HCT116 (cell line): ENCODE measurements around the gene DRC7. TPM values are rescaled to one million over a fixed set of nuclear protein-coding genes. Genes with fewer than 3 reads are reported as not detected.

Experiments
- ATAC-seq: fragments of 200-7000 bp; cut with Tn5 transposase; 2 replicates; pipeline ENCODE4 v1.9.1; 2020; ENCODE audit warnings: mild to moderate bottlenecking, moderate library complexity
- BruUV-seq: library from RNA; stranded (reverse); fragments of 400-500 nt; replicated peaks from 2 replicates; lab custom pipeline; 2021; lab: Mats Ljungman, UMichigan
- CTCF ChIA-PET: fragments of 300-600 bp; sonication (Branson Sonifier 250); formaldehyde crosslinking; loops from one replicate; lab custom pipeline; 2021; ENCODE audit warnings: antibody characterized with exemption; lab: Charles Lee
- POLR2A ChIA-PET: fragments of 300-600, 350-600 bp; sonication (Branson Sonifier 250); formaldehyde crosslinking; loops from one replicate; lab custom pipeline; 2021; ENCODE audit warnings: antibody characterized with exemption; lab: Charles Lee
- RAD21 ChIA-PET, 2 experiments: fragments of 300-600 bp; sonication (Branson Sonifier 250); formaldehyde crosslinking; loops; one replicate each; lab custom pipeline; 2023; ENCODE audit warnings: low total read pairs in 2 of 2; ENCODE audit not compliant: uncharacterized antibody in 2 of 2, unreplicated experiment in 2 of 2, low non-redundant PET in 1 of 2; lab: Charles Lee
- DNase-seq: peaks from one replicate; pipeline ENCODE4 v3.0.0-alpha.2; 2010; ENCODE audit warnings: low read depth, low spot score
- H2AFZ ChIP-seq: fragments of 200-600 bp; shearing (Covaris generic), sonication (generic); 2 replicates; pipeline ENCODE4 v1.6.1; 2017; ENCODE audit warnings: low read depth, mixed run types, mixed read lengths, antibody characterized with exemption, low read length; ENCODE audit not compliant: poor library complexity, severe bottlenecking
- H3K27ac ChIP-seq: 2 replicates; pipeline ENCODE4 v1.5.1; 2012; ENCODE audit warnings: low read depth, low read length
- H3K27me3 ChIP-seq: fragments of 200-600 bp; sonication (generic); 2 replicates; pipeline ENCODE4 v1.6.1; 2016; ENCODE audit warnings: mixed run types, low read length, mixed read lengths; ENCODE audit not compliant: insufficient read depth
- H3K36me3 ChIP-seq, 2 experiments: fragments of 200-500 bp in 1 of 2; fragments of 200-600 bp in 1 of 2; sonication (Bioruptor generic) in 1 of 2; sonication (generic) in 1 of 2; 2 replicates each; pipeline versions ENCODE4 v1.5.1 to v1.6.1; 2014 to 2016; ENCODE audit warnings: low read length in 2 of 2, inconsistent platforms in 1 of 2, mixed read lengths in 1 of 2, mixed run types in 1 of 2; ENCODE audit not compliant: insufficient read depth in 2 of 2, control insufficient read depth in 1 of 2
- H3K4me1 ChIP-seq, 2 experiments: fragments of 200-600 bp in 1 of 2; sonication (generic) in 1 of 2; 2 replicates each; pipeline versions ENCODE4 v1.5.1 to v1.6.1; 2012 to 2017; ENCODE audit warnings: low read length in 2 of 2, inconsistent platforms in 1 of 2, mild to moderate bottlenecking in 1 of 2, mixed read lengths in 1 of 2, mixed run types in 1 of 2, moderate library complexity in 1 of 2; ENCODE audit not compliant: insufficient read depth in 2 of 2, control insufficient read depth in 1 of 2
- H3K4me2 ChIP-seq: fragments of 200-600 bp; sonication (generic); 2 replicates; pipeline ENCODE4 v1.6.1; 2017; ENCODE audit warnings: mixed run types, low read length, mixed read lengths
- H3K4me3 ChIP-seq, 2 experiments: fragments of 200-600 bp in 1 of 2; sonication (generic) in 1 of 2; replicated peaks in 1 of 2; 2 replicates each; pipeline ENCODE4 v1.5.1; 2011 to 2016; ENCODE audit warnings: low read length in 2 of 2, control low read depth in 1 of 2, low read depth in 1 of 2, mild to moderate bottlenecking in 1 of 2, mixed read lengths in 1 of 2, mixed run types in 1 of 2
- H3K79me2 ChIP-seq: fragments of 200-600 bp; sonication (generic); 2 replicates; pipeline ENCODE4 v1.6.1; 2017; ENCODE audit warnings: mild to moderate bottlenecking, mixed run types, low read length, moderate library complexity, mixed read lengths; ENCODE audit not compliant: insufficient read depth
- H3K9ac ChIP-seq: fragments of 200-600 bp; sonication (generic); 2 replicates; pipeline ENCODE4 v1.6.1; 2016; ENCODE audit warnings: low read length, mixed read lengths
- H3K9me2 ChIP-seq: fragments of 200-600 bp; sonication (generic), shearing (Covaris generic); 2 replicates; pipeline ENCODE4 v1.6.1; 2017; ENCODE audit warnings: mixed run types, mild to moderate bottlenecking, moderate library complexity; ENCODE audit not compliant: insufficient read depth
- H3K9me3 ChIP-seq, 2 experiments: fragments of 200-500 bp in 1 of 2; fragments of 200-600 bp in 1 of 2; sonication (Bioruptor generic) in 1 of 2; sonication (generic) in 1 of 2; 2 replicates each; pipeline ENCODE4 v1.6.1; 2014 to 2017; ENCODE audit warnings: low read length in 2 of 2, mixed read lengths in 2 of 2, inconsistent platforms in 1 of 2, low read depth in 1 of 2, mild to moderate bottlenecking in 1 of 2, mixed run types in 1 of 2, moderate library complexity in 1 of 2; ENCODE audit not compliant: control insufficient read depth in 1 of 2, insufficient read depth in 1 of 2
- H4K20me1 ChIP-seq: fragments of 200-600 bp; sonication (generic), shearing (Covaris generic); 2 replicates; pipeline ENCODE4 v1.6.1; 2017; ENCODE audit warnings: mixed run types, mild to moderate bottlenecking, moderate library complexity; ENCODE audit not compliant: insufficient read depth
- CBX3 ChIP-seq: IDR thresholded peaks from 2 replicates; pipeline ENCODE4 v1.6.1; 2012; ENCODE audit warnings: low read depth
- CTCF ChIP-seq, 3 experiments: fragments of 200-600 bp in 1 of 3; sonication (generic) in 1 of 3; IDR thresholded peaks in 2 of 3; conservative IDR thresholded peaks in 1 of 3; 2 replicates each; pipeline ENCODE4 v1.5.1; 2012 to 2017; ENCODE audit warnings: low read depth in 2 of 3, low read length in 2 of 3, antibody characterized with exemption in 1 of 3, borderline replicate concordance in 1 of 3, control low read depth in 1 of 3, mild to moderate bottlenecking in 1 of 3, mixed read lengths in 1 of 3, mixed run types in 1 of 3, moderate library complexity in 1 of 3; ENCODE audit not compliant: insufficient read depth in 1 of 3
- EGR1 ChIP-seq: IDR thresholded peaks from 2 replicates; pipeline ENCODE4 v1.6.1; 2012; ENCODE audit warnings: low read depth
- ELF1 ChIP-seq: IDR thresholded peaks from 2 replicates; pipeline ENCODE4 v1.6.1; 2012; ENCODE audit warnings: low read depth, borderline replicate concordance
- EZH2 ChIP-seq: fragments of 200-600 bp; sonication (generic); IDR thresholded peaks from 2 replicates; pipeline ENCODE4 v1.6.1; 2017; ENCODE audit warnings: antibody characterized with exemption, mixed run types
- EZH2phosphoT487 ChIP-seq: fragments of 200-600 bp; IDR thresholded peaks from 2 replicates; pipeline ENCODE4 v1.6.1; 2018; ENCODE audit warnings: antibody characterized with exemption, borderline replicate concordance
- JUND ChIP-seq: IDR thresholded peaks from 2 replicates; pipeline ENCODE4 v1.6.1; 2012
- POLR2A ChIP-seq: IDR thresholded peaks from 2 replicates; pipeline ENCODE4 v1.7.0; 2011; ENCODE audit warnings: borderline replicate concordance; ENCODE audit not compliant: insufficient read depth, insufficient read length; ENCODE audit errors: extremely low read depth
- POLR2AphosphoS5 ChIP-seq: IDR thresholded peaks from 2 replicates; pipeline ENCODE4 v1.6.1; 2011; ENCODE audit warnings: mild to moderate bottlenecking, low read depth, low read length, moderate library complexity
- RAD21 ChIP-seq: IDR thresholded peaks from 2 replicates; pipeline ENCODE4 v1.6.1; 2012; ENCODE audit warnings: low read depth, mild to moderate bottlenecking
- SIN3A ChIP-seq: IDR thresholded peaks from 2 replicates; pipeline ENCODE4 v1.6.1; 2012; ENCODE audit warnings: low read depth
- SP1 ChIP-seq: IDR thresholded peaks from 2 replicates; pipeline ENCODE4 v1.6.1; 2012; ENCODE audit warnings: low read depth
- TCF7L2 ChIP-seq: IDR thresholded peaks from 2 replicates; pipeline ENCODE4 v1.7.0; 2011; ENCODE audit warnings: borderline replicate concordance, inconsistent platforms; ENCODE audit not compliant: insufficient read depth, insufficient read length; ENCODE audit errors: extremely low read depth
- YY1 ChIP-seq: IDR thresholded peaks from 2 replicates; pipeline ENCODE4 v1.6.1; 2011; ENCODE audit warnings: low read length, low read depth, moderate library complexity, mild to moderate bottlenecking; ENCODE audit not compliant: insufficient replicate concordance; ENCODE audit errors: extremely low read depth
- ZFX ChIP-seq: fragments of 450-650 bp; IDR thresholded peaks from 2 replicates; pipeline ENCODE4 v1.6.1; 2017
- ZNF274 ChIP-seq: fragments of 200-500 bp; sonication (Bioruptor generic); IDR thresholded peaks from 2 replicates; pipeline ENCODE4 v1.6.1; 2014; ENCODE audit warnings: mild to moderate bottlenecking, low read depth, low read length, inconsistent platforms
- intact Hi-C: fragments of 100-400 bp; cut with micrococcal nuclease; formaldehyde crosslinking; loops from 2 replicates; pipeline ENCODE4 v1.10.0; 2022
- total RNA-seq: library from RNA; stranded (reverse); gene quantifications from one replicate; pipeline ENCODE4 v1.2.1, GENCODE V29; 2021; ENCODE audit not compliant: unreplicated experiment
- TF ChIP-seq, protein P1 (sequence below): IDR thresholded peaks from 2 replicates; pipeline ENCODE4 v1.6.1; 2012; ENCODE audit warnings: low read depth
- TF ChIP-seq, protein P2 (sequence below): IDR thresholded peaks from 2 replicates; pipeline ENCODE4 v1.6.1; 2012

Gene DRC7
- total RNA-seq, 1 experiment from 2014 or later: 0.91 TPM

GRCh38 chr16:57747496-57747895 is 52.9 kb downstream of the DRC7 start:
- no peak overlapping the region for H3K4me2 ChIP-seq
- RAD21 ChIA-PET: no interaction called here
- no peaks in the 10 kb centered on the region for H3K79me2 ChIP-seq
- no peaks in the 10 kb centered on the region for H3K27me3 ChIP-seq
- H3K9ac ChIP-seq: no peak overlapping the region
- no peaks in the 10 kb centered on the region for H3K9me3 ChIP-seq
- TF ChIP-seq TCF7L2 (no peak), SIN3A (no peak), JUND (no peak)
- H3K27ac ChIP-seq: no peak overlapping the region
- no peaks in the 10 kb centered on the region for H3K4me1 ChIP-seq
- no peak for DNase-seq
- H3K36me3 ChIP-seq: no peaks in the 10 kb centered on the region
- no peak overlapping the region for H3K4me3 ChIP-seq
- intact Hi-C loops: no loop called here
- POLR2A ChIA-PET: no interaction called here
- no TSS peak for BruUV-seq
- H2AFZ ChIP-seq: no peak overlapping the region
- no peaks in the 10 kb centered on the region for H4K20me1 ChIP-seq
- no peaks in the 10 kb centered on the region for H3K9me2 ChIP-seq
- CTCF ChIA-PET: no interaction called here
- no peak for ATAC-seq

GRCh38 chr16:57747996-57748395 is 53.4 kb downstream of the DRC7 start:
- intact Hi-C loops: no loop called here
- POLR2A ChIA-PET: no interaction called here
- no TSS peak for BruUV-seq
- TF ChIP-seq, protein P1, sequence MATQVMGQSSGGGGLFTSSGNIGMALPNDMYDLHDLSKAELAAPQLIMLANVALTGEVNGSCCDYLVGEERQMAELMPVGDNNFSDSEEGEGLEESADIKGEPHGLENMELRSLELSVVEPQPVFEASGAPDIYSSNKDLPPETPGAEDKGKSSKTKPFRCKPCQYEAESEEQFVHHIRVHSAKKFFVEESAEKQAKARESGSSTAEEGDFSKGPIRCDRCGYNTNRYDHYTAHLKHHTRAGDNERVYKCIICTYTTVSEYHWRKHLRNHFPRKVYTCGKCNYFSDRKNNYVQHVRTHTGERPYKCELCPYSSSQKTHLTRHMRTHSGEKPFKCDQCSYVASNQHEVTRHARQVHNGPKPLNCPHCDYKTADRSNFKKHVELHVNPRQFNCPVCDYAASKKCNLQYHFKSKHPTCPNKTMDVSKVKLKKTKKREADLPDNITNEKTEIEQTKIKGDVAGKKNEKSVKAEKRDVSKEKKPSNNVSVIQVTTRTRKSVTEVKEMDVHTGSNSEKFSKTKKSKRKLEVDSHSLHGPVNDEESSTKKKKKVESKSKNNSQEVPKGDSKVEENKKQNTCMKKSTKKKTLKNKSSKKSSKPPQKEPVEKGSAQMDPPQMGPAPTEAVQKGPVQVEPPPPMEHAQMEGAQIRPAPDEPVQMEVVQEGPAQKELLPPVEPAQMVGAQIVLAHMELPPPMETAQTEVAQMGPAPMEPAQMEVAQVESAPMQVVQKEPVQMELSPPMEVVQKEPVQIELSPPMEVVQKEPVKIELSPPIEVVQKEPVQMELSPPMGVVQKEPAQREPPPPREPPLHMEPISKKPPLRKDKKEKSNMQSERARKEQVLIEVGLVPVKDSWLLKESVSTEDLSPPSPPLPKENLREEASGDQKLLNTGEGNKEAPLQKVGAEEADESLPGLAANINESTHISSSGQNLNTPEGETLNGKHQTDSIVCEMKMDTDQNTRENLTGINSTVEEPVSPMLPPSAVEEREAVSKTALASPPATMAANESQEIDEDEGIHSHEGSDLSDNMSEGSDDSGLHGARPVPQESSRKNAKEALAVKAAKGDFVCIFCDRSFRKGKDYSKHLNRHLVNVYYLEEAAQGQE: no peak
- no peak for TF ChIP-seq ELF1
- no peak for TF ChIP-seq EGR1
- no peak for TF ChIP-seq POLR2AphosphoS5
- TF ChIP-seq JUND: no peak
- no peak for TF ChIP-seq SIN3A
- TF ChIP-seq EZH2phosphoT487: no peak
- TF ChIP-seq ZNF274: no peak
- TF ChIP-seq EZH2: no peak
- no peak for TF ChIP-seq CBX3
- no peak for TF ChIP-seq YY1
- TF ChIP-seq, protein P2, sequence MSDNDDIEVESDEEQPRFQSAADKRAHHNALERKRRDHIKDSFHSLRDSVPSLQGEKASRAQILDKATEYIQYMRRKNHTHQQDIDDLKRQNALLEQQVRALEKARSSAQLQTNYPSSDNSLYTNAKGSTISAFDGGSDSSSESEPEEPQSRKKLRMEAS: no peak
- TF ChIP-seq SP1: no peak
- TF ChIP-seq RAD21: no peak
- TF ChIP-seq CTCF (IDR thresholded peaks at IDR 0.05 in 2 of 3, conservative IDR thresholded peaks at IDR 0.05 in 1 of 3; ENCODE audit: borderline replicate concordance in 1 of 3, insufficient read depth in 1 of 3, low read depth in 2 of 3, low read length in 2 of 3): no peak
- TF ChIP-seq ZFX: no peak
- no peak for TF ChIP-seq POLR2A

More at GRCh38 chr16:57747996-57748395, 53.4 kb downstream of the DRC7 start:
- H3K9me2 ChIP-seq: no peaks in the 10 kb centered on the region
- H3K36me3 ChIP-seq: no peaks in the 10 kb centered on the region
- CTCF ChIA-PET: no interaction called here
- H3K79me2 ChIP-seq: no peaks in the 10 kb centered on the region
- no peaks in the 10 kb centered on the region for H3K4me1 ChIP-seq
- no peak overlapping the region for H3K4me2 ChIP-seq
- DNase-seq (no peak), ATAC-seq (no peak)
- RAD21 ChIA-PET: no interaction called here
- H4K20me1 ChIP-seq: no peaks in the 10 kb centered on the region
- H3K9me3 ChIP-seq: no peaks in the 10 kb centered on the region
- no peak overlapping the region for H3K9ac ChIP-seq
- H3K27me3 ChIP-seq: no peaks in the 10 kb centered on the region
- no peak overlapping the region for H3K4me3 ChIP-seq
- H3K27ac ChIP-seq: no peak overlapping the region
- no peak overlapping the region for H2AFZ ChIP-seq
